BE2C (cell line): ENCODE data around the gene STAP1.

Source experiments
- DNase-seq: peaks from one replicate; pipeline ENCODE4 v3.0.0-alpha.2; 2020
- H3K27me3 ChIP-seq: fragments of 250-450 bp; sonication (Bioruptor Pico); 2 replicates; pipeline ENCODE4 v1.5.1; 2020; ENCODE audit warnings: mild to moderate bottlenecking
- H3K36me3 ChIP-seq: fragments of 250-450 bp; sonication (Bioruptor Pico); 2 replicates; pipeline ENCODE4 v1.5.1; 2020; ENCODE audit warnings: mild to moderate bottlenecking
- H3K4me1 ChIP-seq: fragments of 250-450 bp; sonication (Bioruptor Pico); 2 replicates; pipeline ENCODE4 v1.5.1; 2020
- H3K4me3 ChIP-seq: 2 replicates; pipeline ENCODE4 v1.5.1; 2011; ENCODE audit warnings: low read depth, low read length
- H3K9me3 ChIP-seq: fragments of 250-450 bp; sonication (Bioruptor Pico); 2 replicates; pipeline ENCODE4 v1.5.1; 2020
- TF ChIP-seq, protein P1 (sequence below): IDR thresholded peaks from 2 replicates; pipeline ENCODE4 v1.5.1; 2012; ENCODE audit warnings: mild to moderate bottlenecking, low read depth, low read length

The STAP1 gene

DNA sequence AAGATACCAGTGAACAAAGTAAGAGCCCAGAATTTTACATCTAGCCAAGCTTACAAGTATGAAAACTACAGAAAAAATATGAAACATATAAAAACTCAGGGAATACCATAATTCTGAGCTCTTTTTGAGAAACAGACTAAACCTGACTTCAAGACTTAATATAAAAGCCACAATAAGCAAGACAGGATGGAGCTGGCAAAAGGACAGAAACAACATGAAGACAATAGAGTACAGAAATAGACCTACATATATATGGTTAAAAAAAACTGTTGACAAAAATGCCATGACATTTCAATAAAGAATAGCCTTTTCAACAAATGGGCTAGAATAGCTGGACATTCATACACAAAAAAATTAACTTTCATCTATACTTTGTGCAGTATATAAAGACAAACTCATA lies 93.0 kb downstream of the STAP1 start:
- H3K4me1 ChIP-seq = no peaks in the 10 kb centered on the region
- no peaks in the 10 kb centered on the region for H3K36me3 ChIP-seq
- TF ChIP-seq, protein P1, sequence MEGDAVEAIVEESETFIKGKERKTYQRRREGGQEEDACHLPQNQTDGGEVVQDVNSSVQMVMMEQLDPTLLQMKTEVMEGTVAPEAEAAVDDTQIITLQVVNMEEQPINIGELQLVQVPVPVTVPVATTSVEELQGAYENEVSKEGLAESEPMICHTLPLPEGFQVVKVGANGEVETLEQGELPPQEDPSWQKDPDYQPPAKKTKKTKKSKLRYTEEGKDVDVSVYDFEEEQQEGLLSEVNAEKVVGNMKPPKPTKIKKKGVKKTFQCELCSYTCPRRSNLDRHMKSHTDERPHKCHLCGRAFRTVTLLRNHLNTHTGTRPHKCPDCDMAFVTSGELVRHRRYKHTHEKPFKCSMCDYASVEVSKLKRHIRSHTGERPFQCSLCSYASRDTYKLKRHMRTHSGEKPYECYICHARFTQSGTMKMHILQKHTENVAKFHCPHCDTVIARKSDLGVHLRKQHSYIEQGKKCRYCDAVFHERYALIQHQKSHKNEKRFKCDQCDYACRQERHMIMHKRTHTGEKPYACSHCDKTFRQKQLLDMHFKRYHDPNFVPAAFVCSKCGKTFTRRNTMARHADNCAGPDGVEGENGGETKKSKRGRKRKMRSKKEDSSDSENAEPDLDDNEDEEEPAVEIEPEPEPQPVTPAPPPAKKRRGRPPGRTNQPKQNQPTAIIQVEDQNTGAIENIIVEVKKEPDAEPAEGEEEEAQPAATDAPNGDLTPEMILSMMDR = no peak
- no peak for DNase-seq
- H3K9me3 ChIP-seq = no peaks in the 10 kb centered on the region
- H3K4me3 ChIP-seq = no peak overlapping the region
- H3K27me3 ChIP-seq = no peaks in the 10 kb centered on the region
